DLD1 (cell line): ENCODE results near the gene TMCC1.
"Not testable (repeated sequence)": the region's sequence is repeated elsewhere in the genome, so short reads cannot be mapped to it uniquely, and the experiment has no call there.

Experiments used
- in situ Hi-C: cut with HindIII; loops from 2 replicates; pipeline ENCODE4 v1.10.0; 2017; ENCODE audit warnings: low sequenced_read_pairs

The TMCC1 gene

GRCh38 chr3:129893581-129894070 lies at the start of gene TMCC1:
TSS of gene TMCC1 (minus strand) at chr3:129893711.
- in situ Hi-C loops: no loop called here

- in situ Hi-C loops: no loop called here
These were observed 49.5 kb upstream of the TMCC1 start for GRCh38 chr3:129943020-129943419.

- in situ Hi-C loops: no loop called here
These were observed 48.8 kb upstream of the TMCC1 start for GRCh38 chr3:129942296-129942695.

GRCh38 chr3:129940086-129940485 lies 46.6 kb upstream of the TMCC1 start:
- in situ Hi-C loops: no loop called here

GRCh38 chr3:129938140-129938930 lies 44.8 kb upstream of the TMCC1 start:
- in situ Hi-C loops: no loop called here

GRCh38 chr3:129937717-129938116 lies 44.2 kb upstream of the TMCC1 start:
- in situ Hi-C loops: no loop called here

- in situ Hi-C loops: no loop called here
These were observed 43.2 kb upstream of the TMCC1 start for GRCh38 chr3:129936757-129937156.

- in situ Hi-C loops: no loop called here
These were observed 41.0 kb upstream of the TMCC1 start for GRCh38 chr3:129934234-129935123.

GRCh38 chr3:129933471-129933870 lies 40.0 kb upstream of the TMCC1 start:
- in situ Hi-C loops: no loop called here

GRCh38 chr3:129929383-129929782 lies 35.9 kb upstream of the TMCC1 start:
- in situ Hi-C loops: no loop called here

- in situ Hi-C loops: no loop called here
These were observed 33.6 kb upstream of the TMCC1 start for GRCh38 chr3:129927072-129927471.

- in situ Hi-C loops: no loop called here
These were observed 26.3 kb upstream of the TMCC1 start for GRCh38 chr3:129919806-129920205.

GRCh38 chr3:129919357-129919756 lies 25.8 kb upstream of the TMCC1 start:
- in situ Hi-C loops: no loop called here

- in situ Hi-C loops: no loop called here
These were observed 24.9 kb upstream of the TMCC1 start for GRCh38 chr3:129918461-129918860.

GRCh38 chr3:129917423-129918007 lies 24.0 kb upstream of the TMCC1 start:
- in situ Hi-C loops: no loop called here

- in situ Hi-C loops: no loop called here
These were observed 20.1 kb upstream of the TMCC1 start for GRCh38 chr3:129913618-129914017.

- in situ Hi-C loops: no loop called here
These were observed 17.9 kb upstream of the TMCC1 start for GRCh38 chr3:129911261-129911861.

GRCh38 chr3:129909235-129909634 lies 15.7 kb upstream of the TMCC1 start:
- in situ Hi-C loops: not testable (repeated sequence)

GRCh38 chr3:129908417-129908816 lies 14.9 kb upstream of the TMCC1 start:
- in situ Hi-C loops: no loop called here

- in situ Hi-C loops: not testable (repeated sequence)
These were observed 7.8 kb upstream of the TMCC1 start for GRCh38 chr3:129901272-129901671.

- in situ Hi-C loops: no loop called here
These were observed 3.5 kb upstream of the TMCC1 start for GRCh38 chr3:129897026-129897425.
